ENCODE data around the gene ELL. TPM values are rescaled to one million over a fixed set of nuclear protein-coding genes. Genes with fewer than 3 reads are reported as not detected.

ELL gene
- total and polyA plus RNA-seq, 9 of the 15 experiments (the other 6 are each of a cell fraction or from before 2014, with no cell fraction given): 0.24 to 22.5 (median 4.1) TPM

- TF ChIP-seq HDAC1 (IDR thresholded peaks at IDR 0.05) (peak in 1 of 2 experiments; percentile 72; a peak in 1 of 4 replicates), MAFK (IDR thresholded peaks at IDR 0.05; ENCODE audit: low read length) (no peak), BHLHE40 (IDR thresholded peaks at IDR 0.05; ENCODE audit: low read length) (peak; percentile 32; the same call in 1 of the 2 replicates), XRCC5 (IDR thresholded peaks at IDR 0.05; ENCODE audit: low read depth, low read length) (peak; percentile 17; the same call in 1 of the 2 replicates), EP400 (IDR thresholded peaks at IDR 0.05) (0 out of 2 replicates have a peak, but pooled peaks have one; percentile 10), SMARCA4 (IDR thresholded peaks at IDR 0.05) (peak; percentile 40), POLR2A (conservative IDR thresholded peaks at IDR 0.05) (peak; percentile 53), HDGF (IDR thresholded peaks at IDR 0.05) (peak; percentile 82; the same call in 1 of the 2 replicates)
- TF ChIP-seq, protein P1, sequence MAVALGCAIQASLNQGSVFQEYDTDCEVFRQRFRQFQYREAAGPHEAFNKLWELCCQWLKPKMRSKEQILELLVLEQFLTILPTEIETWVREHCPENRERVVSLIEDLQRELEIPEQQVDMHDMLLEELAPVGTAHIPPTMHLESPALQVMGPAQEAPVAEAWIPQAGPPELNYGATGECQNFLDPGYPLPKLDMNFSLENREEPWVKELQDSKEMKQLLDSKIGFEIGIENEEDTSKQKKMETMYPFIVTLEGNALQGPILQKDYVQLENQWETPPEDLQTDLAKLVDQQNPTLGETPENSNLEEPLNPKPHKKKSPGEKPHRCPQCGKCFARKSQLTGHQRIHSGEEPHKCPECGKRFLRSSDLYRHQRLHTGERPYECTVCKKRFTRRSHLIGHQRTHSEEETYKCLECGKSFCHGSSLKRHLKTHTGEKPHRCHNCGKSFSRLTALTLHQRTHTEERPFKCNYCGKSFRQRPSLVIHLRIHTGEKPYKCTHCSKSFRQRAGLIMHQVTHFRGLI (CRISPR knock-in tag; IDR thresholded peaks at IDR 0.05): no peak
- TF ChIP-seq, protein P2, sequence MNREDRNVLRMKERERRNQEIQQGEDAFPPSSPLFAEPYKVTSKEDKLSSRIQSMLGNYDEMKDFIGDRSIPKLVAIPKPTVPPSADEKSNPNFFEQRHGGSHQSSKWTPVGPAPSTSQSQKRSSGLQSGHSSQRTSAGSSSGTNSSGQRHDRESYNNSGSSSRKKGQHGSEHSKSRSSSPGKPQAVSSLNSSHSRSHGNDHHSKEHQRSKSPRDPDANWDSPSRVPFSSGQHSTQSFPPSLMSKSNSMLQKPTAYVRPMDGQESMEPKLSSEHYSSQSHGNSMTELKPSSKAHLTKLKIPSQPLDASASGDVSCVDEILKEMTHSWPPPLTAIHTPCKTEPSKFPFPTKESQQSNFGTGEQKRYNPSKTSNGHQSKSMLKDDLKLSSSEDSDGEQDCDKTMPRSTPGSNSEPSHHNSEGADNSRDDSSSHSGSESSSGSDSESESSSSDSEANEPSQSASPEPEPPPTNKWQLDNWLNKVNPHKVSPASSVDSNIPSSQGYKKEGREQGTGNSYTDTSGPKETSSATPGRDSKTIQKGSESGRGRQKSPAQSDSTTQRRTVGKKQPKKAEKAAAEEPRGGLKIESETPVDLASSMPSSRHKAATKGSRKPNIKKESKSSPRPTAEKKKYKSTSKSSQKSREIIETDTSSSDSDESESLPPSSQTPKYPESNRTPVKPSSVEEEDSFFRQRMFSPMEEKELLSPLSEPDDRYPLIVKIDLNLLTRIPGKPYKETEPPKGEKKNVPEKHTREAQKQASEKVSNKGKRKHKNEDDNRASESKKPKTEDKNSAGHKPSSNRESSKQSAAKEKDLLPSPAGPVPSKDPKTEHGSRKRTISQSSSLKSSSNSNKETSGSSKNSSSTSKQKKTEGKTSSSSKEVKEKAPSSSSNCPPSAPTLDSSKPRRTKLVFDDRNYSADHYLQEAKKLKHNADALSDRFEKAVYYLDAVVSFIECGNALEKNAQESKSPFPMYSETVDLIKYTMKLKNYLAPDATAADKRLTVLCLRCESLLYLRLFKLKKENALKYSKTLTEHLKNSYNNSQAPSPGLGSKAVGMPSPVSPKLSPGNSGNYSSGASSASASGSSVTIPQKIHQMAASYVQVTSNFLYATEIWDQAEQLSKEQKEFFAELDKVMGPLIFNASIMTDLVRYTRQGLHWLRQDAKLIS (CRISPR knock-in tag; IDR thresholded peaks at IDR 0.05): 0 out of 2 replicates have a peak, but pooled peaks have one; percentile 26
- TF ChIP-seq, protein P3, sequence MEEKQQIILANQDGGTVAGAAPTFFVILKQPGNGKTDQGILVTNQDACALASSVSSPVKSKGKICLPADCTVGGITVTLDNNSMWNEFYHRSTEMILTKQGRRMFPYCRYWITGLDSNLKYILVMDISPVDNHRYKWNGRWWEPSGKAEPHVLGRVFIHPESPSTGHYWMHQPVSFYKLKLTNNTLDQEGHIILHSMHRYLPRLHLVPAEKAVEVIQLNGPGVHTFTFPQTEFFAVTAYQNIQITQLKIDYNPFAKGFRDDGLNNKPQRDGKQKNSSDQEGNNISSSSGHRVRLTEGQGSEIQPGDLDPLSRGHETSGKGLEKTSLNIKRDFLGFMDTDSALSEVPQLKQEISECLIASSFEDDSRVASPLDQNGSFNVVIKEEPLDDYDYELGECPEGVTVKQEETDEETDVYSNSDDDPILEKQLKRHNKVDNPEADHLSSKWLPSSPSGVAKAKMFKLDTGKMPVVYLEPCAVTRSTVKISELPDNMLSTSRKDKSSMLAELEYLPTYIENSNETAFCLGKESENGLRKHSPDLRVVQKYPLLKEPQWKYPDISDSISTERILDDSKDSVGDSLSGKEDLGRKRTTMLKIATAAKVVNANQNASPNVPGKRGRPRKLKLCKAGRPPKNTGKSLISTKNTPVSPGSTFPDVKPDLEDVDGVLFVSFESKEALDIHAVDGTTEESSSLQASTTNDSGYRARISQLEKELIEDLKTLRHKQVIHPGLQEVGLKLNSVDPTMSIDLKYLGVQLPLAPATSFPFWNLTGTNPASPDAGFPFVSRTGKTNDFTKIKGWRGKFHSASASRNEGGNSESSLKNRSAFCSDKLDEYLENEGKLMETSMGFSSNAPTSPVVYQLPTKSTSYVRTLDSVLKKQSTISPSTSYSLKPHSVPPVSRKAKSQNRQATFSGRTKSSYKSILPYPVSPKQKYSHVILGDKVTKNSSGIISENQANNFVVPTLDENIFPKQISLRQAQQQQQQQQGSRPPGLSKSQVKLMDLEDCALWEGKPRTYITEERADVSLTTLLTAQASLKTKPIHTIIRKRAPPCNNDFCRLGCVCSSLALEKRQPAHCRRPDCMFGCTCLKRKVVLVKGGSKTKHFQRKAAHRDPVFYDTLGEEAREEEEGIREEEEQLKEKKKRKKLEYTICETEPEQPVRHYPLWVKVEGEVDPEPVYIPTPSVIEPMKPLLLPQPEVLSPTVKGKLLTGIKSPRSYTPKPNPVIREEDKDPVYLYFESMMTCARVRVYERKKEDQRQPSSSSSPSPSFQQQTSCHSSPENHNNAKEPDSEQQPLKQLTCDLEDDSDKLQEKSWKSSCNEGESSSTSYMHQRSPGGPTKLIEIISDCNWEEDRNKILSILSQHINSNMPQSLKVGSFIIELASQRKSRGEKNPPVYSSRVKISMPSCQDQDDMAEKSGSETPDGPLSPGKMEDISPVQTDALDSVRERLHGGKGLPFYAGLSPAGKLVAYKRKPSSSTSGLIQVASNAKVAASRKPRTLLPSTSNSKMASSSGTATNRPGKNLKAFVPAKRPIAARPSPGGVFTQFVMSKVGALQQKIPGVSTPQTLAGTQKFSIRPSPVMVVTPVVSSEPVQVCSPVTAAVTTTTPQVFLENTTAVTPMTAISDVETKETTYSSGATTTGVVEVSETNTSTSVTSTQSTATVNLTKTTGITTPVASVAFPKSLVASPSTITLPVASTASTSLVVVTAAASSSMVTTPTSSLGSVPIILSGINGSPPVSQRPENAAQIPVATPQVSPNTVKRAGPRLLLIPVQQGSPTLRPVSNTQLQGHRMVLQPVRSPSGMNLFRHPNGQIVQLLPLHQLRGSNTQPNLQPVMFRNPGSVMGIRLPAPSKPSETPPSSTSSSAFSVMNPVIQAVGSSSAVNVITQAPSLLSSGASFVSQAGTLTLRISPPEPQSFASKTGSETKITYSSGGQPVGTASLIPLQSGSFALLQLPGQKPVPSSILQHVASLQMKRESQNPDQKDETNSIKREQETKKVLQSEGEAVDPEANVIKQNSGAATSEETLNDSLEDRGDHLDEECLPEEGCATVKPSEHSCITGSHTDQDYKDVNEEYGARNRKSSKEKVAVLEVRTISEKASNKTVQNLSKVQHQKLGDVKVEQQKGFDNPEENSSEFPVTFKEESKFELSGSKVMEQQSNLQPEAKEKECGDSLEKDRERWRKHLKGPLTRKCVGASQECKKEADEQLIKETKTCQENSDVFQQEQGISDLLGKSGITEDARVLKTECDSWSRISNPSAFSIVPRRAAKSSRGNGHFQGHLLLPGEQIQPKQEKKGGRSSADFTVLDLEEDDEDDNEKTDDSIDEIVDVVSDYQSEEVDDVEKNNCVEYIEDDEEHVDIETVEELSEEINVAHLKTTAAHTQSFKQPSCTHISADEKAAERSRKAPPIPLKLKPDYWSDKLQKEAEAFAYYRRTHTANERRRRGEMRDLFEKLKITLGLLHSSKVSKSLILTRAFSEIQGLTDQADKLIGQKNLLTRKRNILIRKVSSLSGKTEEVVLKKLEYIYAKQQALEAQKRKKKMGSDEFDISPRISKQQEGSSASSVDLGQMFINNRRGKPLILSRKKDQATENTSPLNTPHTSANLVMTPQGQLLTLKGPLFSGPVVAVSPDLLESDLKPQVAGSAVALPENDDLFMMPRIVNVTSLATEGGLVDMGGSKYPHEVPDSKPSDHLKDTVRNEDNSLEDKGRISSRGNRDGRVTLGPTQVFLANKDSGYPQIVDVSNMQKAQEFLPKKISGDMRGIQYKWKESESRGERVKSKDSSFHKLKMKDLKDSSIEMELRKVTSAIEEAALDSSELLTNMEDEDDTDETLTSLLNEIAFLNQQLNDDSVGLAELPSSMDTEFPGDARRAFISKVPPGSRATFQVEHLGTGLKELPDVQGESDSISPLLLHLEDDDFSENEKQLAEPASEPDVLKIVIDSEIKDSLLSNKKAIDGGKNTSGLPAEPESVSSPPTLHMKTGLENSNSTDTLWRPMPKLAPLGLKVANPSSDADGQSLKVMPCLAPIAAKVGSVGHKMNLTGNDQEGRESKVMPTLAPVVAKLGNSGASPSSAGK (IDR thresholded peaks at IDR 0.05): peak; percentile 80
These were observed 103.2 kb downstream of the ELL start (continued) for GRCh38 chr19:18418483-18419194.
